HCT116 (cell line): ENCODE data around the gene AOAH. TPM values are rescaled to one million over a fixed set of nuclear protein-coding genes. Genes with fewer than 3 reads are reported as not detected.

Experiments used
- ATAC-seq: fragments of 200-7000 bp; cut with Tn5 transposase; 2 replicates; pipeline ENCODE4 v1.9.1; 2020; ENCODE audit warnings: mild to moderate bottlenecking, moderate library complexity
- BruUV-seq: library from RNA; stranded (reverse); fragments of 400-500 nt; replicated peaks from 2 replicates; lab custom pipeline; 2021; lab: Mats Ljungman, UMichigan
- CTCF ChIA-PET: fragments of 300-600 bp; sonication (Branson Sonifier 250); formaldehyde crosslinking; loops from one replicate; lab custom pipeline; 2021; ENCODE audit warnings: antibody characterized with exemption; lab: Charles Lee
- POLR2A ChIA-PET: fragments of 300-600, 350-600 bp; sonication (Branson Sonifier 250); formaldehyde crosslinking; loops from one replicate; lab custom pipeline; 2021; ENCODE audit warnings: antibody characterized with exemption; lab: Charles Lee
- RAD21 ChIA-PET, 2 experiments: fragments of 300-600 bp; sonication (Branson Sonifier 250); formaldehyde crosslinking; loops; one replicate each; lab custom pipeline; 2023; ENCODE audit warnings: low total read pairs in 2 of 2; ENCODE audit not compliant: uncharacterized antibody in 2 of 2, unreplicated experiment in 2 of 2, low non-redundant PET in 1 of 2; lab: Charles Lee
- DNase-seq: peaks from one replicate; pipeline ENCODE4 v3.0.0-alpha.2; 2010; ENCODE audit warnings: low read depth, low spot score
- H2AFZ ChIP-seq: fragments of 200-600 bp; shearing (Covaris generic), sonication (generic); 2 replicates; pipeline ENCODE4 v1.6.1; 2017; ENCODE audit warnings: low read depth, mixed run types, mixed read lengths, antibody characterized with exemption, low read length; ENCODE audit not compliant: poor library complexity, severe bottlenecking
- H3K27ac ChIP-seq: 2 replicates; pipeline ENCODE4 v1.5.1; 2012; ENCODE audit warnings: low read depth, low read length
- H3K27me3 ChIP-seq: fragments of 200-600 bp; sonication (generic); 2 replicates; pipeline ENCODE4 v1.6.1; 2016; ENCODE audit warnings: mixed run types, low read length, mixed read lengths; ENCODE audit not compliant: insufficient read depth
- H3K36me3 ChIP-seq, 2 experiments: fragments of 200-500 bp in 1 of 2; fragments of 200-600 bp in 1 of 2; sonication (Bioruptor generic) in 1 of 2; sonication (generic) in 1 of 2; 2 replicates each; pipeline versions ENCODE4 v1.5.1 to v1.6.1; 2014 to 2016; ENCODE audit warnings: low read length in 2 of 2, inconsistent platforms in 1 of 2, mixed read lengths in 1 of 2, mixed run types in 1 of 2; ENCODE audit not compliant: insufficient read depth in 2 of 2, control insufficient read depth in 1 of 2
- H3K4me1 ChIP-seq, 2 experiments: fragments of 200-600 bp in 1 of 2; sonication (generic) in 1 of 2; 2 replicates each; pipeline versions ENCODE4 v1.5.1 to v1.6.1; 2012 to 2017; ENCODE audit warnings: low read length in 2 of 2, inconsistent platforms in 1 of 2, mild to moderate bottlenecking in 1 of 2, mixed read lengths in 1 of 2, mixed run types in 1 of 2, moderate library complexity in 1 of 2; ENCODE audit not compliant: insufficient read depth in 2 of 2, control insufficient read depth in 1 of 2
- H3K4me2 ChIP-seq: fragments of 200-600 bp; sonication (generic); 2 replicates; pipeline ENCODE4 v1.6.1; 2017; ENCODE audit warnings: mixed run types, low read length, mixed read lengths
- H3K4me3 ChIP-seq, 2 experiments: fragments of 200-600 bp in 1 of 2; sonication (generic) in 1 of 2; replicated peaks in 1 of 2; 2 replicates each; pipeline ENCODE4 v1.5.1; 2011 to 2016; ENCODE audit warnings: low read length in 2 of 2, control low read depth in 1 of 2, low read depth in 1 of 2, mild to moderate bottlenecking in 1 of 2, mixed read lengths in 1 of 2, mixed run types in 1 of 2
- H3K79me2 ChIP-seq: fragments of 200-600 bp; sonication (generic); 2 replicates; pipeline ENCODE4 v1.6.1; 2017; ENCODE audit warnings: mild to moderate bottlenecking, mixed run types, low read length, moderate library complexity, mixed read lengths; ENCODE audit not compliant: insufficient read depth
- H3K9ac ChIP-seq: fragments of 200-600 bp; sonication (generic); 2 replicates; pipeline ENCODE4 v1.6.1; 2016; ENCODE audit warnings: low read length, mixed read lengths
- H3K9me2 ChIP-seq: fragments of 200-600 bp; sonication (generic), shearing (Covaris generic); 2 replicates; pipeline ENCODE4 v1.6.1; 2017; ENCODE audit warnings: mixed run types, mild to moderate bottlenecking, moderate library complexity; ENCODE audit not compliant: insufficient read depth
- H3K9me3 ChIP-seq, 2 experiments: fragments of 200-500 bp in 1 of 2; fragments of 200-600 bp in 1 of 2; sonication (Bioruptor generic) in 1 of 2; sonication (generic) in 1 of 2; 2 replicates each; pipeline ENCODE4 v1.6.1; 2014 to 2017; ENCODE audit warnings: low read length in 2 of 2, mixed read lengths in 2 of 2, inconsistent platforms in 1 of 2, low read depth in 1 of 2, mild to moderate bottlenecking in 1 of 2, mixed run types in 1 of 2, moderate library complexity in 1 of 2; ENCODE audit not compliant: control insufficient read depth in 1 of 2, insufficient read depth in 1 of 2
- H4K20me1 ChIP-seq: fragments of 200-600 bp; sonication (generic), shearing (Covaris generic); 2 replicates; pipeline ENCODE4 v1.6.1; 2017; ENCODE audit warnings: mixed run types, mild to moderate bottlenecking, moderate library complexity; ENCODE audit not compliant: insufficient read depth
- CBX3 ChIP-seq: IDR thresholded peaks from 2 replicates; pipeline ENCODE4 v1.6.1; 2012; ENCODE audit warnings: low read depth
- CEBPB ChIP-seq: IDR thresholded peaks from 2 replicates; pipeline ENCODE4 v1.6.1; 2012; ENCODE audit warnings: low read depth
- EGR1 ChIP-seq: IDR thresholded peaks from 2 replicates; pipeline ENCODE4 v1.6.1; 2012; ENCODE audit warnings: low read depth
- ELF1 ChIP-seq: IDR thresholded peaks from 2 replicates; pipeline ENCODE4 v1.6.1; 2012; ENCODE audit warnings: low read depth, borderline replicate concordance
- FOSL1 ChIP-seq: IDR thresholded peaks from 2 replicates; pipeline ENCODE4 v1.6.1; 2012; ENCODE audit warnings: low read depth
- JUND ChIP-seq: IDR thresholded peaks from 2 replicates; pipeline ENCODE4 v1.6.1; 2012
- POLR2AphosphoS5 ChIP-seq: IDR thresholded peaks from 2 replicates; pipeline ENCODE4 v1.6.1; 2011; ENCODE audit warnings: mild to moderate bottlenecking, low read depth, low read length, moderate library complexity
- RAD21 ChIP-seq: IDR thresholded peaks from 2 replicates; pipeline ENCODE4 v1.6.1; 2012; ENCODE audit warnings: low read depth, mild to moderate bottlenecking
- SIN3A ChIP-seq: IDR thresholded peaks from 2 replicates; pipeline ENCODE4 v1.6.1; 2012; ENCODE audit warnings: low read depth
- SP1 ChIP-seq: IDR thresholded peaks from 2 replicates; pipeline ENCODE4 v1.6.1; 2012; ENCODE audit warnings: low read depth
- SRF ChIP-seq: IDR thresholded peaks from 2 replicates; pipeline ENCODE4 v1.6.1; 2012; ENCODE audit warnings: low read depth
- TCF7L2 ChIP-seq: IDR thresholded peaks from 2 replicates; pipeline ENCODE4 v1.7.0; 2011; ENCODE audit warnings: borderline replicate concordance, inconsistent platforms; ENCODE audit not compliant: insufficient read depth, insufficient read length; ENCODE audit errors: extremely low read depth
- YY1 ChIP-seq: IDR thresholded peaks from 2 replicates; pipeline ENCODE4 v1.6.1; 2011; ENCODE audit warnings: low read length, low read depth, moderate library complexity, mild to moderate bottlenecking; ENCODE audit not compliant: insufficient replicate concordance; ENCODE audit errors: extremely low read depth
- ZFX ChIP-seq: fragments of 450-650 bp; IDR thresholded peaks from 2 replicates; pipeline ENCODE4 v1.6.1; 2017
- ZNF274 ChIP-seq: fragments of 200-500 bp; sonication (Bioruptor generic); IDR thresholded peaks from 2 replicates; pipeline ENCODE4 v1.6.1; 2014; ENCODE audit warnings: mild to moderate bottlenecking, low read depth, low read length, inconsistent platforms
- intact Hi-C: fragments of 100-400 bp; cut with micrococcal nuclease; formaldehyde crosslinking; loops from 2 replicates; pipeline ENCODE4 v1.10.0; 2022
- total RNA-seq: library from RNA; stranded (reverse); gene quantifications from one replicate; pipeline ENCODE4 v1.2.1, GENCODE V29; 2021; ENCODE audit not compliant: unreplicated experiment
- TF ChIP-seq, protein P1 (sequence below): IDR thresholded peaks from 2 replicates; pipeline ENCODE4 v1.6.1; 2012
- TF ChIP-seq, protein P2 (sequence below), 3 experiments: fragments of 200-600 bp in 1 of 3; sonication (generic) in 1 of 3; IDR thresholded peaks in 2 of 3; conservative IDR thresholded peaks in 1 of 3; 2 replicates each; pipeline ENCODE4 v1.5.1; 2012 to 2017; ENCODE audit warnings: low read depth in 2 of 3, low read length in 2 of 3, antibody characterized with exemption in 1 of 3, borderline replicate concordance in 1 of 3, control low read depth in 1 of 3, mild to moderate bottlenecking in 1 of 3, mixed read lengths in 1 of 3, mixed run types in 1 of 3, moderate library complexity in 1 of 3; ENCODE audit not compliant: insufficient read depth in 1 of 3

The AOAH gene
- total RNA-seq, 1 experiment from 2014 or later: 1.1 TPM

DNA sequence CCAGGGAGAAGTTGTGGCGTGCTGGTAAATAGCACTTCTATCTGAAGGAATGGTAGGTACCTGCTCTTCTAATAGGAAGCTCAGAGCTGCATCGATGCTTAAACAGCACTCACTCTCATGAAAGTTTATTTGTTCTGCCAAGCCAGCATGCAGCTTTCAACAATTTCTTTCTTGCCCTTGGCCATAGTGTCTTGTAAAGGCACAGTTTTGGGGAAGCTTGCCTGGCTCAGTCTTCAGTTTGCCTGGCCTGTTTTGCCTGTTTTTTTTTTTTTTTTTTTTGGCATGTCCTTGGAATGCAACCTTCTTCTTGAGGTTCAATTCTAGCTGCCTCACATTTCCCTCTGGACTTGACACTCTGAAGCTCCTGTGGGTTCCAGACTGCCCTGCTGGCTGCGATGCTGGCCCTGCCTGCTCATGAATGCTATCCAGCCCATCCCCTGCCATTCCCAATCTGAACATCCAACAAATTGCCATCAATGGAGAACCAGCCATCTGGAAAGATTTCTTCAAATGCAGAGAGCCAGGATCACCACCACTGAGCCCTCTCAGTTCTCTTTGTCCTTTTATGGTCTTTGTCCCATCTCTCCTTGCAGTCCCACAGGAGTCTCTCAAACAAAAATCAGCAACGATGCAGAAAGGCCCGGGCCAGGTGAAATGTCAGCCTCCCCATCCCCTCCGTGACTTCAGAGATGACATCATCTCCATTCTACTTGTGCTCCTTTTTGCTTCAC lies 200.8 kb downstream of the AOAH start:
- Histone ChIP-seq H3K9me2 (no peaks in the 10 kb centered on the region), H3K4me3 (no peak overlapping the region), H3K79me2 (no peaks in the 10 kb centered on the region), H3K36me3 (no peaks in the 10 kb centered on the region), H3K27ac (no peak overlapping the region), H3K4me2 (no peak overlapping the region), H2AFZ (no peak overlapping the region), H3K4me1 (peaks cover 5 to 18% of the 10 kb centered on the region in 2 experiments; a peak in 3 of 4 replicates), H3K9ac (no peak overlapping the region), H3K27me3 (0 out of 2 replicates have a peak, but pooled peaks cover 3% of the 10 kb centered on the region), H4K20me1 (no peaks in the 10 kb centered on the region), H3K9me3 (no peaks in the 10 kb centered on the region)
- no peak for TF ChIP-seq JUND
- TF ChIP-seq SP1: no peak
- no peak for TF ChIP-seq ELF1
- TF ChIP-seq YY1: no peak
- TF ChIP-seq POLR2AphosphoS5: no peak
- TF ChIP-seq CEBPB: no peak
- no peak for TF ChIP-seq SIN3A
- TF ChIP-seq FOSL1: no peak
- no peak for TF ChIP-seq ZFX
- no peak for TF ChIP-seq TCF7L2
- no peak for TF ChIP-seq EGR1
- RAD21 ChIA-PET: no interaction called here
- DNase-seq (no peak), ATAC-seq (no peak)
- POLR2A ChIA-PET: no interaction called here
- intact Hi-C loops: no loop called here
- no TSS peak for BruUV-seq
- CTCF ChIA-PET: no interaction called here

DNA sequence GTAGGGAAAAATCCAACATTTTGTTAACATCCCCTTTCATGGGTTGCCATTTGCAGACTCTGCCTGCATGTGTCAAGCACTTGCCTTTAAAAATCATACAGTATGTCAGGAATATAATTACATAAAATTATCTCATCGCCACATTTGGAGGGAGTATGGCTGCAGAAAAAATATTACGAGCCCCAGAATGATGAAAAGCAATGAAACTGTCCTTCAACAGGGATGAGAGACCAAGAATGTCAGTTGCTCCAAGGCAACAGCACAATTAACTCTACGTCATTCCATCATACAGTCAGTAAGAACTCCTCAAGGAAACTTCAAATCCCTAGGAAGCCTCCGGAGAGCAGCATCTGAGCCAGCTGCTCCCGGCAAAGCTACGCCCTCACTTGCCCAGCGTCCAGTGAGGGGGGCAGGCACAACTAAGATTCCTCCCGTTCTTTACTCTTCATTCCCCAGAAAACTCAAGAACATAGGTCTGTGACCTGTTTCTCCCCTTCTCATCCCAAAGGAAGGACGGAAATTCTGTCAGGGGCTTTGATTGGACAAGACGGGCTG lies 201.8 kb downstream of the AOAH start:
- ChIA-PET CTCF (no interaction called here), POLR2A (no interaction called here)
- TF ChIP-seq FOSL1 (no peak), JUND (no peak), SIN3A (no peak), RAD21 (no peak), YY1 (no peak), POLR2AphosphoS5 (no peak), SRF (no peak), ZFX (no peak), CBX3 (no peak), ZNF274 (no peak)
- TF ChIP-seq, protein P1, sequence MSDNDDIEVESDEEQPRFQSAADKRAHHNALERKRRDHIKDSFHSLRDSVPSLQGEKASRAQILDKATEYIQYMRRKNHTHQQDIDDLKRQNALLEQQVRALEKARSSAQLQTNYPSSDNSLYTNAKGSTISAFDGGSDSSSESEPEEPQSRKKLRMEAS: no peak
- TF ChIP-seq, protein P2, sequence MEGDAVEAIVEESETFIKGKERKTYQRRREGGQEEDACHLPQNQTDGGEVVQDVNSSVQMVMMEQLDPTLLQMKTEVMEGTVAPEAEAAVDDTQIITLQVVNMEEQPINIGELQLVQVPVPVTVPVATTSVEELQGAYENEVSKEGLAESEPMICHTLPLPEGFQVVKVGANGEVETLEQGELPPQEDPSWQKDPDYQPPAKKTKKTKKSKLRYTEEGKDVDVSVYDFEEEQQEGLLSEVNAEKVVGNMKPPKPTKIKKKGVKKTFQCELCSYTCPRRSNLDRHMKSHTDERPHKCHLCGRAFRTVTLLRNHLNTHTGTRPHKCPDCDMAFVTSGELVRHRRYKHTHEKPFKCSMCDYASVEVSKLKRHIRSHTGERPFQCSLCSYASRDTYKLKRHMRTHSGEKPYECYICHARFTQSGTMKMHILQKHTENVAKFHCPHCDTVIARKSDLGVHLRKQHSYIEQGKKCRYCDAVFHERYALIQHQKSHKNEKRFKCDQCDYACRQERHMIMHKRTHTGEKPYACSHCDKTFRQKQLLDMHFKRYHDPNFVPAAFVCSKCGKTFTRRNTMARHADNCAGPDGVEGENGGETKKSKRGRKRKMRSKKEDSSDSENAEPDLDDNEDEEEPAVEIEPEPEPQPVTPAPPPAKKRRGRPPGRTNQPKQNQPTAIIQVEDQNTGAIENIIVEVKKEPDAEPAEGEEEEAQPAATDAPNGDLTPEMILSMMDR (IDR thresholded peaks at IDR 0.05 in 2 of 3, conservative IDR thresholded peaks at IDR 0.05 in 1 of 3; ENCODE audit: borderline replicate concordance in 1 of 3, insufficient read depth in 1 of 3, low read depth in 2 of 3, low read length in 2 of 3): no peak

More for the DNA sequence above, 201.8 kb downstream of the AOAH start:
- H3K9me2 ChIP-seq: no peaks in the 10 kb centered on the region
- H3K4me3 ChIP-seq: no peak overlapping the region
- no peaks in the 10 kb centered on the region for H3K36me3 ChIP-seq
- H3K79me2 ChIP-seq: no peaks in the 10 kb centered on the region
- no peaks in the 10 kb centered on the region for H4K20me1 ChIP-seq
- no peak overlapping the region for H3K4me2 ChIP-seq
- H2AFZ ChIP-seq: no peak overlapping the region
- no peak for DNase-seq
- ATAC-seq: no peak
- intact Hi-C loops: no loop called here
- BruUV-seq: no TSS peak
- RAD21 ChIA-PET: no interaction called here
- no peak overlapping the region for H3K27ac ChIP-seq
- H3K27me3 ChIP-seq: 0 out of 2 replicates have a peak, but pooled peaks cover 3% of the 10 kb centered on the region
- no peaks in the 10 kb centered on the region for H3K9me3 ChIP-seq
- no peak overlapping the region for H3K9ac ChIP-seq
- peaks cover 5 to 15% of the 10 kb centered on the region in 2 experiments; a peak in 3 of 4 replicates for H3K4me1 ChIP-seq
